ENCODE data around the gene ZNF549.
"Not testable (repeated sequence)": the region's sequence is repeated elsewhere in the genome, so short reads cannot be mapped to it uniquely, and the experiment has no call there.

The ZNF549 gene

GRCh38 chr19:57527136-57527881 lies at the start of gene ZNF549:
Gene ZNF549, plus strand, starts transcription at chr19:57527356. Its CDS starts 218 bp downstream, at chr19:57527574.
- DNase-seq: peak; percentile 77 to 90 (median 86)

- peak; percentile 87 to 94 (median 91) for DNase-seq
Measured at GRCh38 chr19:57487477-57488298, 39.5 kb upstream of the ZNF549 start, which contains the start of gene ZNF419. Gene ZNF419, plus strand, starts transcription at chr19:57487750. Its CDS starts 201 bp downstream, at chr19:57487951.

DNA sequence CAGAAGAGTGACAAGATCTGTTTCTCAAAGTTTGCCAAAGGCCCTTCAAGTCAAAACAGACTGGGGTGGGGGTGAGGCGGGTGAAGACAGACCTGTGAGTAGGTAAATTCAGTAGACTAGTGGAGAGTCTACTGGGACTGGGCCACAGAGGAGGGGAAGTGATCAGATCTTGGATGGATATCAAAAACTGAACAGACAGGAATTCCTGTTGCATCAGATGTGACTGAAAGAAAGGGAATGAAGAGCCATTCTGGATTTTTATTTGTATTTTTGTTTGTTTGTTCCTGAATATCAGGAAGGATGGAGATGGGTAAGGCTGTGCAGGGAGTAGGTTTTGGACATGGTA lies 38.9 kb upstream of the ZNF549 start:
- DNase-seq: not testable (repeated sequence)

- DNase-seq: not testable (repeated sequence)
Measured at GRCh38 chr19:57499332-57499679, 27.9 kb upstream of the ZNF549 start.

- peak; percentile 83 to 95 (median 92) for DNase-seq
Measured at GRCh38 chr19:57499680-57500395, 27.3 kb upstream of the ZNF549 start, which contains the start of gene ZNF773. Gene ZNF773, plus strand, starts transcription at chr19:57499938. Its CDS starts 143 bp downstream, at chr19:57500081.

- DNase-seq: not testable (repeated sequence)
Measured at GRCh38 chr19:57500400-57500799, 26.8 kb upstream of the ZNF549 start.

GRCh38 chr19:57506163-57506562 lies 21.0 kb upstream of the ZNF549 start:
- DNase-seq: no peak

DNA sequence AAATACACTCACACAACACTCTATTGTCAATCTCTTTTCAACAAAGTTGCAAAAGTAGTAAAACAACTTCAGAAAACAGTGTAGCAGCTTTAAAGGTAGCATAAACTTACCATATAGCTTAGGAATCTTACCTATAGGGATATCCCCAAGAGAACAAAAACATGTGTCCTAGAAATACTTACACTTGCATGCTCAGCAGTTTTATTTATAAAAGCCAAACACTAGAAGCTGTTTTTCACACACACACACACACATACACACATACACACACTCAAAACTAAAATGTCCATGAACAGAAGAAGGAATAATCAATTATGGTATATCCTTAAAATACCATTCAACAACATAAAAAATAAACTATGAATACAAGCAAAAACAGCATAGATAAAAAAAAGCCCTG lies 15.7 kb upstream of the ZNF549 start:
- no peak for DNase-seq

- DNase-seq: no peak
Measured at GRCh38 chr19:57512845-57513244, 14.3 kb upstream of the ZNF549 start.

- DNase-seq: no peak
Measured at GRCh38 chr19:57515255-57515654, 11.9 kb upstream of the ZNF549 start.

DNA sequence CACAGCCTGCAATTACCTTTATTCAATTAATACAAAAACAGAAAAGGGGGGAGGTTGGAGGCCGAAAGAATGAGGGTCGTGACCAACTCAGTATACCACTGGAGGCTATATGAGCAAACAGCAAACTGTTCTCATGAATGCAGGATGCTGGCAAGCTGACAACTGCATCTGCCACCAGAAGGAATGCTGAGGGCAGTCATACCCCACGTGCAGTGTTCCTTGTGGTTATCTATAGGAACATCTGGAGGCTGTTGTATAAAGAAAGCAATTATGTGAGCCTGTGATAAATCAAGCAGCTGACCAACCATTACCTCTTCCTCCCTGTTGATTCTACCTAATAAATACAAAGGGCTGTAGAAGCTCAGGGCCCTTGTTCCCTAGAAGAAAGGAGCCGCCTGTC lies 9.1 kb upstream of the ZNF549 start:
- not testable (repeated sequence) for DNase-seq

- DNase-seq: no peak
Measured at GRCh38 chr19:57537953-57538547, 10.9 kb downstream of the ZNF549 start.

DNA sequence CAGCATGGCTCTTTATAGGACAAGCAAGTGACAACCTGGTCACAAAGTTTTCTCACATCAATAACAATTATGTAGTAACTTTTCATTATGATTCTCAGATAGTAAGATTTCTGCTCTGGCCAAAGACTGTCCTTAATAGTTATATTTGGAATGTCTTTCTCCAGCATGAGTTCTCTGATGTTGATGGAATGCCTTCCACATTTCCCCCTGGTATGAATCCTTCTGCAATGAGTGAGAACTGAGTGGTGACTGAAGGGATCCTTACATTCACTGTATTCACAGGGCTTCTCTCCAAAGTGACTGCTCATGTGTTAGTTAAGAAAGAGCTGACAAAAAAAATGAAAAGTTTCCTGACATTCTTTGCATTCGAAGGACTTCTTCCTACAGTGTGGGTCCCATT lies 19.4 kb downstream of the ZNF549 start:
- DNase-seq: no peak

GRCh38 chr19:57552432-57552831 lies 25.3 kb downstream of the ZNF549 start:
- DNase-seq: no peak

DNA sequence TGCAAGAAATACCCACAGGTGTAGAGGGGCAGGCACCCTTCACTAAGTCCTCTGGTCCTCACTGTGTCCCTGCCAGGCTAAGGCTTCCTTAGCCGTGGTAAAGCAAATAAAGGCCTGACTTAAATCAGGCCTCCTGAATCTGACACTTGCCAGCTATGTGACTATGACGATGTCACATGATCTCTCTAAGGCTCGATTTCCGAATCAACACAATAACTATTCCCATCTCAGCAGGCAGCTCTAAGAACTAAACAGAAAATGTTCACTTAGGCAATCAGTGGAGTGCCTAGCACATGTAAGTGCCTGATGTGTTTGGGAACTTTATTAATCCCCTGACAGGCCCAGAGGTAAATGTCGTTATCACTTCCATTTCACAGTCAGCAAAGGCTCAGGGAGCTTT lies 30.5 kb downstream of the ZNF549 start:
- DNase-seq: no peak

- DNase-seq: no peak
Measured at GRCh38 chr19:57558525-57558924, 31.4 kb downstream of the ZNF549 start.

DNA sequence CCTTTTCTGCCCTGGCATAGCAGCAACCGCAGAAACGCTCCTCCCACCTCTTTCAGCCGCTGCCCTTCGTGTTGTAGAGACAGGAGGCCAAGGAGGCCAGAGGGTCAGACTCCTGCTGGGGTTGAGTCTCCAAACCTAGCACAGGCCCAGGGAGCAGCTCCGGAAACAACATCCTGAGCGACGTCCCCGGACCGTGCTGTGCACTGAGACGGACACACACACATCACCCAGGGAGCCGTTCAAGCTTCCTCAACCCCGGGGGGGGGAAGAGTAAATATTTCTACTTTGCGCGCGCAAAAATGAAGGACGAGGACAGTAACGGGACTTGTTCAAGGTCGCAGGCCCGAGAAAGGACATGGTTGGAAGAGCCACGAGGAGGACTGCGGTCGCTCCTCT lies 31.9 kb downstream of the ZNF549 start:
- peak in 3 of 6 experiments; percentile 8 to 51 (median 26) for DNase-seq

DNA sequence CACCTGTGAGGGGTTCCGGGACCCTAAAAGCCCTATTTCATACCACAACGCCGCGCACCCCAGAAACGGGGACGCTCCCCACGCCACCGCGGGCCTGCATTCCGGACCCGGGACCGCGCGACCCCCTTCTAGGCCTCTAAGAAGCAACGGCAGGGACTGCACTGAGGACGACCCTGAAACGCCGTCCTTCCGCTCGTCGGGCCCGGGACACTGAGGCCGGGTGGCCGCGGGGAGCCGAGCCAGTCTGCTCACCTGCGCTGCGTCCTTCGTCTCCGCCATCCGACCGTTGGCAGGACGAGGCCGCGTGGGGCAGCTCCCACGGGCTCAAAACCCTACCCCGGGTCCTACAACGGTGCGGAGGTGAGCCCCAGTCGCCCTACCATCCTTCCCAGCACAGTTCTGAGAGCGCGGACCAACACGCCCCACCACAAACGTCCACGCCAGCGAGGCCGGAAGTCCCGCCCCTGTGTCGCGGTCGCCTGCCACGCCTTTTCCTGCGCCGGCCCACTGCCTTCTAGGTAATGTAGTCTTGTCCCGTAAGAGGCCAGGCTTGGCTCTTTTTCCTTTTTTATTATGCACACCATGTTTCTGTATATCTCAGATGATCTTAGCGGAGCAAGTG lies 32.4 kb downstream of the ZNF549 start, which contains the start of gene ZNF550:
TSS of gene ZNF550 (minus strand) at position 460 of the 622 bp plus-strand sequence. CDS start at position 279, 181 bp downstream.
- peak; percentile 71 to 84 (median 78) for DNase-seq

GRCh38 chr19:57560049-57560491 lies 32.9 kb downstream of the ZNF549 start:
- DNase-seq: no peak

DNA sequence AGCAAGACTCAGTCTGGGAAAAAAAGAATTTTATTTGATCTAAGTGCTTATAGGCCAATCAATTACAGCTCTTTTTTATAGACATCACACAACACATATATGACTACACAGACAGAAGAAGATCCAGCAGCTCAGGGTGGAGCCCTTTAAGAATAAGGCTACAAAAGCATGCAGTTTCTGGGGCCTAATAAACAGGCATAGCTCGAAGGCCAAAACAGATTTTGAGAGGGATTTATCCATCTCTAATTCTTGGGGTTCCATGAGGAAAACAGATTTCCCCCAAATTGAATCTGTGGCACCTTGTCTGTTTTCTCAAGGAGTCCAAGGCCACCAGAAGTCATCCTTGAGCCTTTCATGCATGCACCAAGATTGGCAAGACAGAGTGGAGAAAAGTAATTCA lies 36.4 kb downstream of the ZNF549 start:
- DNase-seq: no peak

DNA sequence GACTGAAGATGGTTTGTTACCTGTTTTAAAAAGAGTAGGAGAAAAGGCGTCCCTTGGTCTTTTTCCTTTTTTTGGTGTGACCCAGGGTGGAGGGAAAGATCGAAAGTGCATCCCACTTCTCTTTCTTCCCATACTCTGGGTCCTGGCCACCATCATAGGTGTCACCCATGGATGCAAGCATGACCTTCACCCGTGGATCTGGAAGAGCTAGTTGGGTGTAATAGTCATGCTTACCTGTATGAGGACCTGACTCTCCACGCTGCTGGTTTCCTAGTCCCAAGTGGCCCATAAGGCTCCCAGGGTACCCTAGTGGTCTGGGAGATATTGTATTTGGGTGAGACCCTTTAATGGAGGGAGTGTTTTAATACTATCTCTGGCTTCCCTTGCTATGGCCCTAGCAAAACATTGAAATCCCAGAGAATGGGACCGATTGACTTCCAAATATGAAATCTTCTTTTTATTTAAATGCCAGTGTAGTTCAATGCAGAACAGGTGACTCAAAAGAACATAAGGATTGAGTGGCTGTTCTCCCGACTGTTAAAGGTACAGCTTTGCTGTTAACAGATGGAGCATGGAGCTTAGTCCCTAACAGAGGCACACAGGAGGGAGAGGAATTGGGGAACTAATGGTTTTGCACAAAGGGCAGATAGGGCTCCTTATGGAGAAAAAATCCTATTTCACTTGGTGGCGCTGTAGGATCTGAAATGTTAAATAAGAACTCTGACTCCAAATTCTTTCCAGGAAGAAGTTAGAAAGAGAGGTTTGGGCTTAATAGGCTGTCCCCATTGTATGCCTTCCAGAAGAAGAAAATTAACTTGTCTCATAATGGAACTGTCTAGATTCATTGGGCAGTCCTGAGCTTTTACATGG lies 39.5 kb downstream of the ZNF549 start:
- DNase-seq: no peak

All from stimulated activated naive CD4-positive, alpha-beta T cell (primary cell).